Ovary (tissue), 9 donors: ENCODE measurements around the gene ANXA5. TPM values are rescaled to one million over a fixed set of nuclear protein-coding genes. Genes with fewer than 3 reads are reported as not detected.
"Not testable (repeated sequence)": the region's sequence is repeated elsewhere in the genome, so short reads cannot be mapped to it uniquely, and the experiment has no call there.

Experiments
- DNase-seq, 5 donors: peaks; one replicate each; pipeline ENCODE4 v3.0.0-alpha.2; 2019 to 2020
- H3K27ac ChIP-seq, 2 donors: fragments of 200-600 bp; one replicate each; pipeline versions ENCODE4 v1.5.1 to v1.8.0; 2019 to 2022
- H3K27me3 ChIP-seq: fragments of 200-600 bp; one replicate; pipeline ENCODE4 v1.8.0; 2022
- H3K36me3 ChIP-seq: fragments of 200-600 bp; sonication (generic); one replicate; pipeline ENCODE4 v1.5.1; 2019
- H3K4me1 ChIP-seq: one replicate; pipeline ENCODE4 v1.8.1; 2013; ENCODE audit warnings: mild to moderate bottlenecking, moderate library complexity; ENCODE audit not compliant: insufficient read depth
- H3K4me3 ChIP-seq: fragments of 200-600 bp; sonication (generic); one replicate; pipeline ENCODE4 v1.5.1; 2017
- H3K9me3 ChIP-seq, 2 donors: fragments of 200-600 bp in 1 of 2; sonication (generic) in 1 of 2; one replicate each; pipeline versions ENCODE4 v1.5.1 to v1.8.1; 2013 to 2019; ENCODE audit warnings: mild to moderate bottlenecking in 1 of 2, moderate library complexity in 1 of 2
- CTCF ChIP-seq, 3 donors: fragments of 450-650 bp in 2 of 3; fragments of 200-600 bp in 1 of 3; IDR thresholded peaks; one replicate each; pipeline versions ENCODE4 v1.5.1 to v1.8.0; 2016 to 2022; ENCODE audit warnings: antibody characterized with exemption in 3 of 3, mild to moderate bottlenecking in 1 of 3
- EP300 ChIP-seq: sonication (generic); formaldehyde crosslinking; IDR thresholded peaks from one replicate; pipeline ENCODE4 v1.6.1; 2017; ENCODE audit warnings: antibody characterized with exemption
- POLR2A ChIP-seq: fragments of 450-650 bp; IDR thresholded peaks from one replicate; pipeline ENCODE4 v1.6.1; 2017; ENCODE audit warnings: antibody characterized with exemption, mild to moderate bottlenecking, moderate library complexity
- WGBS, 3 donors: extraction: QIAGEN DNeasy Blood & Tissue Kit in 1 of 3; methylation state at CpG; one replicate each; pipeline versions ENCODE4 v1.1.5 to v1.1.7; 2013 to 2017; 5-methylcytosine and 5-hydroxymethylcytosine counted together
- intact Hi-C, 4 donors: fragments of 100-400 bp; cut with DNase I; formaldehyde crosslinking; loops; one replicate each; pipeline versions ENCODE4 v1.11.0 to v1.15.1; 2022 to 2023
- polyA plus RNA-seq, 2 donors: library from polyadenylated mRNA; stranded (reverse); fragments of 200-250 nt in 1 of 2; fragments of 350-450 nt in 1 of 2; fragmentation: Illumina TruSeq in 1 of 2; extraction: RNeasy Lipid Tissue Mini Kit (QIAGEN cat#74804) in 1 of 2; gene quantifications; one replicate each; pipeline ENCODE4 v1.2.3, GENCODE V29; 2013 to 2014
- total RNA-seq, 7 donors: library from RNA; depleted of rRNA in 2 of 7; stranded (reverse); fragments of >200 nt in 2 of 7; fragmentation: NEBNext Ultra II Directional in 3 of 7; extraction: Animal tissue kit (Norgen Biotek cat#: 25700) in 3 of 7; gene quantifications; one replicate each; pipeline versions ENCODE4 v1.1.0 to v1.2.4, GENCODE V29; 2016 to 2023
- donor health status: DM: no; HTN: no; CAD: no; lungs with moderate emphysema.
- donor health status: DM: no; HTN: no; CAD: no.
- donor health status: Bipolar disorder and iron deficiency.
- donor health status: DM: yes; HTN: yes; CAD: no.
- donor health status: DM: no; HTN: no; CAD: no.
- donor health status: DM: yes; HTN: yes; CAD: no.

ANXA5 gene
- total and polyA plus RNA-seq, 9 donors, result 130 to 859 (median 261) TPM

- H3K36me3 ChIP-seq, result no peaks in the 10 kb centered on the region
- TF ChIP-seq POLR2A (no peak), CTCF (IDR thresholded peaks at IDR 0.05) (no peak), EP300 (no peak)
- no peak for DNase-seq
- intact Hi-C loops, result loop anchor here in 3 of 4 donors (10.0 kb wide), 2 partner anchors 60 to 360 kb away; no protein-coding TSS in a partner anchor
- H3K4me1 ChIP-seq, result no peaks in the 10 kb centered on the region
- H3K27me3 ChIP-seq, result no peaks in the 10 kb centered on the region
- no peaks in the 10 kb centered on the region for H3K9me3 ChIP-seq
- 83 to 93% (median 91%) methylated on average over 1 of the region's 1 CpG for WGBS, 3 donors
- no peak overlapping the region for H3K27ac ChIP-seq
- H3K4me3 ChIP-seq, result no peak overlapping the region
Observed at GRCh38 chr4:121734571-121734970, 37.8 kb upstream of the ANXA5 start.

DNA sequence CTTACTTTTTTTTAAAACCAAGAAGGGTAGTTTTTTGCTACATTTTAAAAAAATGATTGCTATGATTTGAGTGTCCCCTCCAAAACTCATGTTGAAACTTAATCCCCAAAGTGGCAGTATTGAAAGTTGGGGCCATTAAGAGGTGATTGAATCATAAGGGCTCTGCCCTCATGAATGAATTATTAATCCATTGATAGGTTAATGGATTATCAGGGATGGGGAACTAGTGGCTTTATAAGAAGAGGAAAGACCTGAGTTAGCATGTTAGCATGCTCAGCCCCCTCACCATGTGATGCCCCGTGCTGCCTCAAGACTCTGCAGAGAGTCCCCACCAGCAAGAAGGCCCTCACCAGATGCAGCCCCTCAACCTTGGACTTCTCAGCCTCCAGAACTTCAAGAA lies 37.2 kb upstream of the ANXA5 start:
- H3K27me3 ChIP-seq, result no peaks in the 10 kb centered on the region
- no peak for DNase-seq
- H3K4me1 ChIP-seq, result no peaks in the 10 kb centered on the region
- intact Hi-C loops, result loop anchor here in 3 of 4 donors (10.0 kb wide), 2 partner anchors 59 to 359 kb away; no protein-coding TSS in a partner anchor
- H3K27ac ChIP-seq, result no peak overlapping the region
- no peaks in the 10 kb centered on the region for H3K36me3 ChIP-seq
- H3K4me3 ChIP-seq, result no peak overlapping the region
- WGBS, 3 donors, result 79 to 96% (median 89%) methylated on average over 1 of the region's 1 CpG
- TF ChIP-seq POLR2A (no peak), EP300 (no peak), CTCF (IDR thresholded peaks at IDR 0.05) (no peak)
- no peaks in the 10 kb centered on the region for H3K9me3 ChIP-seq

GRCh38 chr4:121729753-121730152 lies 33.0 kb upstream of the ANXA5 start:
- intact Hi-C loops, result loop anchor here (10.0 kb wide), 2 partner anchors 55 to 355 kb away; no protein-coding TSS in a partner anchor

GRCh38 chr4:121728798-121729226 lies 32.0 kb upstream of the ANXA5 start:
- Histone ChIP-seq H3K4me1 (no peaks in the 10 kb centered on the region), H3K27ac (no peak overlapping the region), H3K4me3 (no peak overlapping the region), H3K27me3 (no peaks in the 10 kb centered on the region), H3K9me3 (no peaks in the 10 kb centered on the region), H3K36me3 (no peaks in the 10 kb centered on the region)
- 56 to 74% (median 57%) methylated on average over 3 of the region's 3 CpGs for WGBS, 3 donors
- intact Hi-C loops, result loop anchor here in 1 of 4 donors (10.0 kb wide), 1 partner anchor 54 kb away; no protein-coding TSS in a partner anchor
- no peak for TF ChIP-seq EP300
- no peak for TF ChIP-seq CTCF (IDR thresholded peaks at IDR 0.05)
- no peak for DNase-seq

More at GRCh38 chr4:121729753-121730152, 33.0 kb upstream of the ANXA5 start:
- H3K4me3 ChIP-seq, H3K4me1 ChIP-seq, H3K9me3 ChIP-seq, H3K36me3 ChIP-seq, H3K27ac ChIP-seq, H3K27me3 ChIP-seq, DNase-seq: not testable (repeated sequence)
- WGBS, 3 donors, result 94 to 97% (median 96%) methylated on average over 2 of the region's 2 CpGs

- Histone ChIP-seq H3K27me3 (no peaks in the 10 kb centered on the region), H3K36me3 (no peaks in the 10 kb centered on the region), H3K27ac (no peak overlapping the region), H3K4me1 (no peaks in the 10 kb centered on the region), H3K9me3 (no peaks in the 10 kb centered on the region), H3K4me3 (no peak overlapping the region)
- intact Hi-C loops, result loop anchor here in 1 of 4 donors (10.0 kb wide), 1 partner anchor 53 kb away; no protein-coding TSS in a partner anchor
- 42 to 67% (median 66%) methylated on average over 4 of the region's 4 CpGs for WGBS, 3 donors
- no peak for DNase-seq
- TF ChIP-seq CTCF (IDR thresholded peaks at IDR 0.05), result no peak
- TF ChIP-seq EP300, result no peak
- no peak for TF ChIP-seq POLR2A
Observed at GRCh38 chr4:121728066-121728465, 31.3 kb upstream of the ANXA5 start.
